ENCODE results near the gene POU2F3. TPM values are rescaled to one million over a fixed set of nuclear protein-coding genes. Genes with fewer than 3 reads are reported as not detected.

POU2F3 gene
- total RNA-seq, 1 donor from 2014 or later, result 1.2 TPM

DNA sequence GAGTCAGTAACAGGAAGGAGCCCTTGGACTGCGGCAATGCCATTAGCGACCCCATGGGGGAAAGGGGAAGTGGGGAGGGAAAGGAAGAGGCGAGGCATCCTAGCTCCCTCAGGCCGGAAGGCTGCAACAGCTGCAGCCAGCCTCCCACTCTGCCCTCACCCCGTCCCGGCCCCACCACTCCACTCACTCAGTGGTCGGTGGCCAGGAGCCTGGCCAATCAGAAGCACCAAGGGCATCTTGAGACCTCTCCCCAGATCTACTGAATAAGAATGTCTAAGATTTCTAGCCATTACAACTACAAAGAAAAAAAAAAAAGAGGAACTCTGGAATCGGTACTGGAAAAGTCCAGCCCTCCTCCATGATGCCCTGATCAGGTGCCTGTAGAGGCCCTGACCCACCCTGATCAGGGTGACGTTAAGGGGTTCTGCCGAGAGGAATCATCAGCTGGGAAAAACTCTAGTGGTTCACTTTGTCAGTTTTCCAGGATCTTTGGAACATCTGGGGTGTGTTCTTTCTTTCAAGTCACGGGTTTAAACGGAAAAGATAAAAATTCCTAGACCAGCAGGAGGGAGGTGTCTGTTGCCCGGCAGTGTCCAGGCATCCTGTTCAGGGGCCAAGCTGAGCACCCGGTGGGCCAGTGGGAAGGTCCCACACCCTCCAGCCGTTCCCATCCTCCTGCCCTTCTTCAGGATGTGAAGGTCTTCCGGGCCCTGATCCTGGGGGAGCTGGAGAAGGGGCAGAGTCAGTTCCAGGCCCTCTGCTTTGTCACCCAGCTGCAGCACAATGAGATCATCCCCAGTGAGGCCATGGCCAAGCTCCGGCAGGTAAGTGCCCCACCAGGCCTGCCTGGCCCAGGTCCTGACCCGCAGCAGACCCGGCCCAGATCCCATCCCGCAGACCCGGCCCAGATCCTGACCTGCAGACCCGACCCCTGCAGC is 14.7 kb upstream of the POU2F3 start:
- intact Hi-C loops (cut with micrococcal nuclease), result no loop called here

- intact Hi-C loops (cut with micrococcal nuclease), result no loop called here
Measured at GRCh38 chr11:120226242-120226641, 13.7 kb upstream of the POU2F3 start.

GRCh38 chr11:120226714-120227113 is 13.2 kb upstream of the POU2F3 start:
- intact Hi-C loops (cut with micrococcal nuclease), result no loop called here

GRCh38 chr11:120227228-120227852 is 12.6 kb upstream of the POU2F3 start:
- intact Hi-C loops (cut with micrococcal nuclease), result no loop called here

DNA sequence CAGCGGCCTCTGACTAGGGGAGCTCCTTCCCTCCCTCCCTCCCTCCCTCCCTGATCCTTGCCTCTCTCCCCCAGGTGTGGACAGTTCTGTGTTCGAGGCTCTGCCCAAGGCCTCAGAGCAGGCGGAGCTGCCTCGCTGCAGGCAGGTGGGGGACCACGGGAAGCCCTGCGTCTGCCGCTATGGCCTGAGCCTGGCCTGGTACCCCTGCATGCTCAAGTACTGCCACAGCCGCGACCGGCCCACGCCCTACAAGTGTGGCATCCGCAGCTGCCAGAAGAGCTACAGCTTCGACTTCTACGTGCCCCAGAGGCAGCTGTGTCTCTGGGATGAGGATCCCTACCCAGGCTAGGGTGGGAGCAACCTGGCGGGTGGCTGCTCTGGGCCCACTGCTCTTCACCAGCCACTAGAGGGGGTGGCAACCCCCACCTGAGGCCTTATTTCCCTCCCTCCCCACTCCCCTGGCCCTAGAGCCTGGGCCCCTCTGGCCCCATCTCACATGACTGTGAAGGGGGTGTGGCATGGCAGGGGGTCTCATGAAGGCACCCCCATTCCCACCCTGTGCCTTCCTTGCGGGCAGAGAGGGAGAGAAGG is 11.1 kb upstream of the POU2F3 start:
- intact Hi-C loops (cut with micrococcal nuclease), result loop anchor here (1.0 kb wide), 1 partner anchor 57 kb away; no protein-coding TSS in a partner anchor

DNA sequence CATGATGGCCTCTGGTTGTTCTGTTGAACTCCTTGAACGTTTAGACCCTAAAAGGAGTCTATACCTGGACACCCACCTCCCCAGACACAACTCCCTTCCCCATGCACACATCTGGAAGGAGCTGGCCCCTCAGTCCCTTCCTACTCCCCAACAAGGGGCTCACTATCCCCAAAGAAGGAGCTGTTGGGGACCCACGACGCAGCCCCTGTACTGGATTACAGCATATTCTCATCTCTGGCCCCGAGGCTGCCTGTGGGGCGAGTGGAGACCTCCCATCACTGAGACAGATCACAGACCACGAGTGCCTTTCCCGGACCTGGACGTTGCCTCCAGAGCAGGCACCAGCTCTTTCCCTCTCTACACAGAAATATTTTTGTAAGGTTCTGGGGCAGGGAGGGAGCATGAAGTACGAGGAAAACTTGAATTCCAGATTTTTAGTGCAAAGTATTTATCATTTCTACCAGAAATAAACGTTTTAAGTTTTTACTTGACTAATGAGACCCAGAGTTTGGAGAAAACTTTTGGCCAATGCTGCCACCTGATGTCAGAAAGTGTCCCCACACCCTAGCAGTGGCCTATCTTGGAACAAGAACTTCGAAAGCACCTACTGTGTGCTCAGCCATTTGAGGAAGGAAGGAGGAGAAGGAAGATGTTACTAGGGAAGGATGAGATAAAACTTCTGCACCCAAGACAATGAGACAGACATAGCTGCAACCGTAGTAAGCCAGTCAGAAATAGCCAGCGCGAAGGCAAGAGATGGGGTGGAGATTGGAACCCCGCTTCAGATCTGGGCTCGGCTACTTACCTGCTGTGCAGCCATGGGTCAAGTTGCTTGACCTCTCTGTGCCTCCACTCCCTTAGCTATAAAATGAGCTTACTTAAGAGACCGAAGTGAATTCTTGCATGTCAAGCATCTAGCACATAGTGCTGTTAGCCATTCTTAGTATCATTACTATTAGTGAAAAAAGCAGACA is 10.2 kb upstream of the POU2F3 start:
- intact Hi-C loops (cut with micrococcal nuclease), result loop anchor here (1.0 kb wide), 1 partner anchor 57 kb away; no protein-coding TSS in a partner anchor

DNA sequence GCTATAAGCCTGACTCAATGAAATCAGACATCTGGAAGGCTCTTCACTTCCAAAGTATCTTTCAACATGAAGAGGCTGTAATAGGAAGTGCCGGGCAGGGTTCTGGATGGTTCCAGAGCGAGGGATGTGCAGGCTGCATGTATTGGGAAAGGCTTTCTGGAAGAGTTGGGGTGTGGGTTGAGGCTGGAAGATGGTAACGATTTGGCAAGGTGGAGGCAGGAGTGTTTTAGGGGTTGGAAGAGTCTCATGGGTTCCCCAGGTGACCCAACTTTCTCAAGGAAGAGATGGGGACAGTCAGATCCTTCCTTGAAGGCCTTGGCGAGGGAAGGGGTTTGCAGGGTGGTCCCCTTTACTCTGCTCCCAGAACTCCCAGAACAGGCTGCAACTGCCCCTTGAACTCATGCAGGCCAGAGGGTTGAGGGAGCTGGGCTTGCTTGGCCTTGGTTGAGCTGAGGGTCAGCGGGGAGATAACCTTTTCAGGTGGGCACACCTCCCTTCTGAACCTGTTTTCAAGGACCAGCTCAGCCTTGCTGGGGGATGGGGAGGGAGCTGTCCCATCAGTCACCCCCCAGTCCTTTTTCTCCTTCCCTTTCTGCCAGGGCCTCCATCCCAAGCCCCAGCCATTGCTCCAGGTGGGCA is 9.4 kb upstream of the POU2F3 start:
- intact Hi-C loops (cut with micrococcal nuclease), result no loop called here

GRCh38 chr11:120231963-120232362 is 8.0 kb upstream of the POU2F3 start:
- intact Hi-C loops (cut with micrococcal nuclease), result no loop called here

GRCh38 chr11:120233207-120233803 is 6.6 kb upstream of the POU2F3 start:
- intact Hi-C loops (cut with micrococcal nuclease), result no loop called here

- intact Hi-C loops (cut with micrococcal nuclease), result loop anchor here (1.0 kb wide), 3 partner anchors 13 to 68 kb away; no protein-coding TSS in a partner anchor
Measured at GRCh38 chr11:120235024-120235628, 4.8 kb upstream of the POU2F3 start.

- intact Hi-C loops (cut with micrococcal nuclease), result no loop called here
Measured at GRCh38 chr11:120236169-120237107, 3.5 kb upstream of the POU2F3 start.

GRCh38 chr11:120238968-120239620 is 846 bp upstream of the POU2F3 start:
- intact Hi-C loops (cut with micrococcal nuclease), result no loop called here

DNA sequence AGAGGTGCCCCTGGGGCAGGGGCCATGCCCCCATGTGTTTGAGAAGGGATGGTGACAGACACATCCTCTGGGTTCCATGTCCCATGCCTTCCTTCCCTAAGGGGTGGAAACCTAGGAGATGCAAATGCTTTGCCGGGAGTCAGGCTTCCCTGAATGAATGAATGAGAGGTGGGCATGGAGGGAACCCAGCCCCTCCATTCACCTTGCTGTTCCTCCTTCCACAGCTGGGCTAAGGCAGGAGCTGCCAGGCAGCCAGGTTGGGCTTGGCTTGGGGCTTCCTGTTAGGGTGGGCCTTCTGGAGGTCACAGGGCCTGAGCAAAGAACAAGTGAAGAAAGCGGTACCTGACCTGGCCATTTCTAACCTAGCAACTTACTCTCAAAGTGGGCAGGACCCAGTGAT is 926 bp downstream of the POU2F3 start:
- intact Hi-C loops (cut with micrococcal nuclease), result no loop called here

GRCh38 chr11:120241277-120241676 is 1.3 kb downstream of the POU2F3 start:
- intact Hi-C loops (cut with micrococcal nuclease), result no loop called here

GRCh38 chr11:120243221-120243620 is 3.3 kb downstream of the POU2F3 start:
- intact Hi-C loops (cut with micrococcal nuclease), result no loop called here

- intact Hi-C loops (cut with micrococcal nuclease), result no loop called here
Measured at GRCh38 chr11:120244476-120245365, 4.8 kb downstream of the POU2F3 start.

- intact Hi-C loops (cut with micrococcal nuclease), result no loop called here
Measured at GRCh38 chr11:120245434-120245833, 5.5 kb downstream of the POU2F3 start.
